Panc1 (cell line): Measurements from ENCODE around the gene USP16.

ENCODE experiments used
- CTCF ChIP-seq: fragments of 450-650 bp; IDR thresholded peaks from 2 replicates; pipeline ENCODE4 v1.5.1; 2017; ENCODE audit warnings: mild to moderate bottlenecking
- TCF7L2 ChIP-seq: IDR thresholded peaks from 2 replicates; pipeline ENCODE4 v1.6.1; 2011; ENCODE audit warnings: mild to moderate bottlenecking, low read depth, low read length, inconsistent platforms

DNA sequence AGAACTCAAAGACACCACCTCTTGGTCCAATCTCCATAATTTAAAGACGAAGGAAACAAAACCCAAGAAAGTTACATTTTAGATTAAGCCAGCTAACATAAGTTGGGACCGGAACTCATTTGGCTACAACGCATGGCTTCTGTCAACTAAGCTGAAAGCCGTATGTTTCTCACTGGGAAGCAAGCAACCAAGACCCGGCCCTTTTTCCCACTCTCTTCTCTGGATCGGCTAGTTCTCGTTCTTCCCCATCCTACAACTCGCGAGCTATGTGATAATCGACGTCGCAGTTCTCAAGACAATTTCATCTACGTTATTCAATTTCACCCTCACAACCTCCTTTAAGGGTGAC lies 48.4 kb downstream of the USP16 start:
- TF ChIP-seq TCF7L2 (no peak), CTCF (no peak)
